Stimulated activated CD8-positive, alpha-beta memory T cell treated with anti-CD3 and anti-CD28 coated beads, Interleukin-15, amount 100 ng/mL, for 24 hours (primary cell): ENCODE results near the gene GRIK2.
"Not testable (repeated sequence)": the region's sequence is repeated elsewhere in the genome, so short reads cannot be mapped to it uniquely, and the experiment has no call there.

Experiments used
- DNase-seq: peaks from one replicate; pipeline ENCODE4 v3.0.0-alpha.2; 2020; ENCODE audit warnings: low read depth

GRIK2 gene

GRCh38 chr6:101393251-101393828 lies at the start of gene GRIK2:
Gene GRIK2 (plus strand): TSS chr6:101393708.
- DNase-seq = no peak

- no peak for DNase-seq
Observed at GRCh38 chr6:101344885-101345284, 48.6 kb upstream of the GRIK2 start.

GRCh38 chr6:101348816-101349215 lies 44.7 kb upstream of the GRIK2 start:
- no peak for DNase-seq

GRCh38 chr6:101350631-101351030 lies 42.9 kb upstream of the GRIK2 start:
- not testable (repeated sequence) for DNase-seq

- no peak for DNase-seq
Observed at GRCh38 chr6:101351173-101351572, 42.3 kb upstream of the GRIK2 start.

- DNase-seq = no peak
Observed at GRCh38 chr6:101352316-101352715, 41.2 kb upstream of the GRIK2 start.

- DNase-seq = no peak
Observed at GRCh38 chr6:101365181-101365580, 28.3 kb upstream of the GRIK2 start.

GRCh38 chr6:101379926-101380325 lies 13.6 kb upstream of the GRIK2 start:
- no peak for DNase-seq

GRCh38 chr6:101380897-101381630 lies 12.4 kb upstream of the GRIK2 start:
- DNase-seq = no peak

GRCh38 chr6:101383747-101384146 lies 9.8 kb upstream of the GRIK2 start:
- not testable (repeated sequence) for DNase-seq

GRCh38 chr6:101386982-101387381 lies 6.5 kb upstream of the GRIK2 start:
- DNase-seq = no peak

GRCh38 chr6:101391772-101392585 lies 1.5 kb upstream of the GRIK2 start:
- no peak for DNase-seq

- no peak for DNase-seq
Observed at GRCh38 chr6:101392586-101393230, 800 bp upstream of the GRIK2 start.

GRCh38 chr6:101393829-101394251 lies 332 bp downstream of the GRIK2 start:
- DNase-seq = no peak

- DNase-seq = no peak
Observed at GRCh38 chr6:101394936-101395335, 1.4 kb downstream of the GRIK2 start.

- no peak for DNase-seq
Observed at GRCh38 chr6:101395345-101395744, 1.8 kb downstream of the GRIK2 start.

- no peak for DNase-seq
Observed at GRCh38 chr6:101396548-101397173, 3.2 kb downstream of the GRIK2 start.

GRCh38 chr6:101397199-101397598 lies 3.7 kb downstream of the GRIK2 start:
- no peak for DNase-seq

GRCh38 chr6:101398716-101399615 lies 5.5 kb downstream of the GRIK2 start:
- DNase-seq = no peak

- no peak for DNase-seq
Observed at GRCh38 chr6:101399616-101400162, 6.2 kb downstream of the GRIK2 start.
